Measurements from ENCODE around the gene EFCAB7.
A peak's percentile ranks its signal among the peaks of the same experiment; 100 is the strongest.
"Not testable (repeated sequence)": the region's sequence is repeated elsewhere in the genome, so short reads cannot be mapped to it uniquely, and the experiment has no call there.

Gene EFCAB7

DNA sequence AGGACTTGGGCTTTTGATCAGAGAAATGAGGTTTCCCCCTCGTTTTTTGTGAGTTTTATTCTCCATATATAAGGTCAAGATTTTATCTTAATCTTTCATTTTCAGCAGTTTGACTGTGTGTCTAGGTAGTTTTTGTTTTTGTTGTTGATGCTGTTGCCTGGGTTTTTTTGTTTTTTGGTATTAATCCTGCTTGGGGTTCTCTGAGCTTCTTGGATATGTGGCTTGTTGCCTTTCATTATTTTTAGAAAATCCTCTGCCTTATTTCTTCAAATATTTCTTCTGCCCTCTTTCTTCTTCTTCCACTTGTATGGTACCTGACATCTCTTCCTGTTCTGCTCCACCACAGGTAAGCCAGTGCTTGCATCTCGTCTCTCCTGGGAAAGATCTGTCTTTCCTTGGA lies 25.0 kb downstream of the EFCAB7 start:
- no peak for DNase-seq (ENCODE audit: low read depth in 2 of 2, low spot score in 1 of 2)

DNA sequence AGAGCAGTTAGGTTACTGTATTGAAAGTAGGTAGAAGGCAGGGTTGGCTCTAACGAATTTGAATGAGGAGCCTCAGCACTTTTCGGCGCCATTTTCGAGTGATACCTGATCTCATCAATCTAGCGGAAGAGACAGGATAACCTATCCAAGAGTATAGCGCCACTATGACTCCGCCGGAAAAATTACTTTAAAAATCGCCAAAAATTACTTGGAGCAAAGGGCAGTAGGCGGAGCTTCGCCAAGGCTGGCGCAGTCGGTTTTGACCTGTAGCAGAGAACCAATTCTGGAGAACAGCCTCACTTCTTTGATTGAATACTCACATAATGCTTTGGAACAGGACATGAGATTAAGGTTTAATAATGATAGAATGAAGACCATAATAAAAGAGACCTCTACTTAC lies 25.6 kb downstream of the EFCAB7 start:
- no peak for DNase-seq (ENCODE audit: low read depth in 2 of 2, low spot score in 1 of 2)

- DNase-seq (ENCODE audit: low read depth in 2 of 2, low spot score in 1 of 2): no peak
These were observed 32.2 kb downstream of the EFCAB7 start for GRCh38 chr1:63555480-63555879.

- DNase-seq (ENCODE audit: low read depth in 2 of 2, low spot score in 1 of 2): no peak
These were observed 34.2 kb downstream of the EFCAB7 start for GRCh38 chr1:63557365-63557987.

- no peak for DNase-seq (ENCODE audit: low read depth in 2 of 2, low spot score in 1 of 2)
These were observed 36.0 kb downstream of the EFCAB7 start for GRCh38 chr1:63559357-63559756.

- no peak for DNase-seq (ENCODE audit: low read depth in 2 of 2, low spot score in 1 of 2)
These were observed 40.4 kb downstream of the EFCAB7 start for GRCh38 chr1:63563745-63564144.

GRCh38 chr1:63569068-63569467 lies 45.7 kb downstream of the EFCAB7 start:
- no peak for DNase-seq (ENCODE audit: low read depth in 2 of 2, low spot score in 1 of 2)

DNA sequence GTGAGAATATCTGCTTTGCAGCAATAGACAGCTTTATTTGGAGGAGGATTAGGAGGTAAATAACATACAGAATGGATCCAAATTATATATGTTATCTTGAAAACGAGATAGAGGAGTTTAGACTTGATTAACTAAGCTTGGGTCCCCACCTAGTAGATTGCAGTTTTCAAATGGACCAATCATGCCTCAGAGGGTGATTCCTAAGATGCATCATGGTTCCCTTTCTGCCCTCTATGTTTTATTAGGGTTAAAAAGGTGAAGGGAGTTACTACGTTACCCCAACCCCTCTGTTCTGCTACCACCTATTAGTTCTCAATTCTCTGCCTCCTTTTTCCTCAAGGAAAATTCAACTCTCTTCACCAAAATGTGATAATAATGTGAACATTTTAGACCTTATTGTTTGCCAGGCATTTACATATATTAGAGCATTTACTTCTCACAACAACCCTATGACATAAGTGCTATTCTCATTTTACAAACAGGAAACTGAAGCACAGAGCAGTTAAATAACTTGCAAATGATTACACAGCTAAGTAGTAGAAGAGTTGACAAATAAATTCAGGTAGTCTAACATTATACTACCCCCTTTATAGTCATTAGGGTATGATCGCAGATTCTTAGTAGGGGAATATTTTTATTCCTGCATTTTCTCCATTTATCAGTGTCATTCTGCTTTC lies 46.5 kb downstream of the EFCAB7 start:
- DNase-seq (ENCODE audit: low read depth in 2 of 2, low spot score in 1 of 2): no peak

DNA sequence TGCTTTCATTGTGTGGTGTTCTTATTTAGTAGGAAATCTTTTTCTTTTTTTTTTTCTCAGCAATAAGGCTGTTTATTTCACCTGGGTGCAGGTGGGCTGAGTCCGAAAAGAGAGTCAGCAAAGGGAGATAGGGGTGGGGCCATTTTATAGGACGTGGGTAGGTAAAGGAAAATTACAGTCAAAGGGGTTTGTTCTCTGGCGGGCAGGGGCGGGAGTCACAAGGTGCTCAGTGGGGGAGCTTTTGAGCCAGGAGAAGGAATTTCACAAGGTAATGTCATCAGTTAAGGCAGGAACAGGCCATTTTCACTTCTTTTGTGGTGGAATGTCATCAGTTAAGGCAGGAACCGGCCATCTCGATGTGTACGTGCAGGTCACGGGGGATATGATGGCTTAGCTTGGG lies 49.4 kb downstream of the EFCAB7 start:
- DNase-seq (ENCODE audit: low read depth in 2 of 2, low spot score in 1 of 2): not testable (repeated sequence)

DNA sequence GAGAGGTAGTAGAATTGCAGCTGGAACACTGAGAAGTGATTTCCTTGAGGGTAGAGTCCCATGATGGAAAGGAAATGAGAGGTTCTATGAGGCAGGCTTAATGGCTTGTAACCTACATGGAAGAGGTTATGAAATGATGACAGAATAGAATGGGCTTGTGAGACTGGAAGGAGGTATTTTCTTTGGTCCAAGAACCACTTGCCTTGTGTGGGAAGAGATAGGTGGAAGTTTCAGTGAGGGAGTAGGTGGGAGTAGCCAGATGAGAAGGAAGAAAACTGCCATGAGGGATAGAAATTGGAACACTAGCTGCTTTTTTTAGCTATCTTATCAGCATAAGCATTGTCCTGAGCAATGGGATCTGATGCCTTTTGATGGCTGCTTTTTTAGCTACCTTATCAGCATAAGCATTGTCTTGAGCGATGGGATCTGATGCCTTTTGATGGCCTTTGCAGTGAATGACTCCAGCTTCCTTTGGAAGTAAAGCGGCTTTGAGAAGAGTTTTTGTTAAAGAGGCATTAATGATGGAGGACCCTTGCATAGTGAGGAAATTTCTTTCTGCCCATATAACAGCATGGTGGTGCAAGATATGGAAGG lies 51.0 kb downstream of the EFCAB7 start:
- DNase-seq (ENCODE audit: low read depth in 2 of 2, low spot score in 1 of 2): not testable (repeated sequence)

DNA sequence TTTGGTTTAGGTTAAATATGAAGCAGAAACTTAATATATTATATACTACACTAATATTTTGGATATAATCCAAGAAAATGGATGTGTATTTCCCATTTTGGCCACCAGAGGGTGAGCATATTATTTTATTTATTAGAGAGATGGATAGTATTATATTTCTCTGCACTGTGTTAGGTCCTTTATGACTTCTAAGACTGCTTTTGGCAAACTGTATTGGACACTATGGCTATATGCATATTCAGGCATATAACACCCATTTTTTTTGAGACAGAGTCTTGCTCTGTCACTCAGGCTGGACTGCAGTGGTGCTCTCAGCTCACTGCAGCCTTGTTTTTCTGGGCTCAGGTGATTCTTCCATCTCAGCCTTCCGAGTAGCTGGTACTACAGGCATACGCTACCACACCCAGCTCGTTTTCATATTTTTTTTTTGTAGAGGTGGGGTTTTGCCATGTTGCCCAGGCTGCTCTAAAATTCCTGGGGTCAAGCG lies 52.1 kb downstream of the EFCAB7 start:
- no peak for DNase-seq (ENCODE audit: low read depth in 2 of 2, low spot score in 1 of 2)

- DNase-seq (ENCODE audit: low read depth in 2 of 2, low spot score in 1 of 2): not testable (repeated sequence)
These were observed 63.0 kb downstream of the EFCAB7 start for GRCh38 chr1:63586326-63586725.

- DNase-seq (ENCODE audit: low read depth in 2 of 2, low spot score in 1 of 2): no peak
These were observed 66.8 kb downstream of the EFCAB7 start for GRCh38 chr1:63590166-63590560.

- DNase-seq (ENCODE audit: low read depth in 2 of 2, low spot score in 1 of 2): no peak
These were observed 69.4 kb downstream of the EFCAB7 start for GRCh38 chr1:63592536-63593302.

DNA sequence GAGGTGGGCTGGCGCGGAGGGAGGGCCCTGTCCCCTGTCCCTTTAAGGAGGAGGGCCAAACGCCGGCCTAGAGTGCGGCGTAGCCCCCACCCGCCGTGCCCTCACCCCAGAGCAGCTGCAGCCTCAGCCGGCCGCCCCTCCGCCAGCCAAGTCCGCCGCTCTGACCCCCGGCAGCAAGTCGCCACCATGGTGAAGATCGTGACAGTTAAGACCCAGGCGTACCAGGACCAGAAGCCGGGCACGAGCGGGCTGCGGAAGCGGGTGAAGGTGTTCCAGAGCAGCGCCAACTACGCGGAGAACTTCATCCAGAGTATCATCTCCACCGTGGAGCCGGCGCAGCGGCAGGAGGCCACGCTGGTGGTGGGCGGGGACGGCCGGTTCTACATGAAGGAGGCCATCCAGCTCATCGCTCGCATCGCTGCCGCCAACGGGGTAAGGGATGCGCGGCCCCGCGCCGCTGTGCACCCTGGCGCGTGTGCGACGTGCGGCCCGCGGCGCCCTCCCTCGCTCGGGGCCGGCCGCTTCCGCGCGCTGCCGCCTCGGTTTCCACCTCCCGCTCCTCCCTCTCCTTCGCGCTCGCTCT lies 70.1 kb downstream of the EFCAB7 start, which contains the start of gene PGM1:
TSS of gene PGM1 (plus strand) at position 109 of the 583 bp plus-strand sequence. CDS start at position 187, 78 bp downstream.
- DNase-seq (ENCODE audit: low read depth in 2 of 2, low spot score in 1 of 2): peak; percentile 43 to 56

GRCh38 chr1:63593886-63594605 lies 70.7 kb downstream of the EFCAB7 start:
- DNase-seq (ENCODE audit: low read depth in 2 of 2, low spot score in 1 of 2): peak; percentile 27 to 52

GRCh38 chr1:63595435-63595834 lies 72.1 kb downstream of the EFCAB7 start:
- DNase-seq (ENCODE audit: low read depth in 2 of 2, low spot score in 1 of 2): no peak

GRCh38 chr1:63599799-63600198 lies 76.5 kb downstream of the EFCAB7 start:
- DNase-seq (ENCODE audit: low read depth in 2 of 2, low spot score in 1 of 2): no peak

GRCh38 chr1:63600248-63600647 lies 76.9 kb downstream of the EFCAB7 start:
- no peak for DNase-seq (ENCODE audit: low read depth in 2 of 2, low spot score in 1 of 2)

- DNase-seq (ENCODE audit: low read depth in 2 of 2, low spot score in 1 of 2): no peak
These were observed 77.7 kb downstream of the EFCAB7 start for GRCh38 chr1:63601061-63601460.

- no peak for DNase-seq (ENCODE audit: low read depth in 2 of 2, low spot score in 1 of 2)
These were observed 78.1 kb downstream of the EFCAB7 start for GRCh38 chr1:63601463-63601862.
